NB4 (cell line): ENCODE results near the gene INHBA.

Experiments
- POLR2A ChIP-seq: IDR thresholded peaks from 2 replicates; pipeline ENCODE4 v1.6.1; 2011; ENCODE audit warnings: mild to moderate bottlenecking; ENCODE audit not compliant: insufficient read length; ENCODE audit errors: extremely low read depth
- TF ChIP-seq, protein P1 (sequence below): IDR thresholded peaks from one replicate; pipeline ENCODE4 v1.5.1; 2012; ENCODE audit warnings: low read depth, low read length

DNA sequence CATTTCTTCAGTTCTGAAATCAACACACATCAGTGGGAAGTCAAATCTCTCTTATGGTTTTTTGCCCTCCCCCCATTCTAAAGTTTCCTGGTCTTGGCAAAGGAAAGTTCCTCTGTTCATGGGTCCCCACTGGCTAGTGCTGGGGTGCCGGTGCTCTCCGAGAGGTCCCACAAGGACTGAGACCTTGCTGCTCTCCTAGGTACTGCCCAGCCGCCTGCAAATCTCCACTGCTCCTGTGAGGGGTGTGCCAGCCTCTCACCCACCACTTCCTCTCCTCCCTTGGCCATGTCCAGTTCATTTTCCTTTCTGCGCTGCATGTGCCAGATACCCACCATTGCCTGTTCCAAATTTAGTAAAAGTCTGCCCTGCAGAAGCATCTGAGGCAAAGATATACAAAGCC, 17.2 kb upstream of the INHBA start:
- TF ChIP-seq, protein P1, sequence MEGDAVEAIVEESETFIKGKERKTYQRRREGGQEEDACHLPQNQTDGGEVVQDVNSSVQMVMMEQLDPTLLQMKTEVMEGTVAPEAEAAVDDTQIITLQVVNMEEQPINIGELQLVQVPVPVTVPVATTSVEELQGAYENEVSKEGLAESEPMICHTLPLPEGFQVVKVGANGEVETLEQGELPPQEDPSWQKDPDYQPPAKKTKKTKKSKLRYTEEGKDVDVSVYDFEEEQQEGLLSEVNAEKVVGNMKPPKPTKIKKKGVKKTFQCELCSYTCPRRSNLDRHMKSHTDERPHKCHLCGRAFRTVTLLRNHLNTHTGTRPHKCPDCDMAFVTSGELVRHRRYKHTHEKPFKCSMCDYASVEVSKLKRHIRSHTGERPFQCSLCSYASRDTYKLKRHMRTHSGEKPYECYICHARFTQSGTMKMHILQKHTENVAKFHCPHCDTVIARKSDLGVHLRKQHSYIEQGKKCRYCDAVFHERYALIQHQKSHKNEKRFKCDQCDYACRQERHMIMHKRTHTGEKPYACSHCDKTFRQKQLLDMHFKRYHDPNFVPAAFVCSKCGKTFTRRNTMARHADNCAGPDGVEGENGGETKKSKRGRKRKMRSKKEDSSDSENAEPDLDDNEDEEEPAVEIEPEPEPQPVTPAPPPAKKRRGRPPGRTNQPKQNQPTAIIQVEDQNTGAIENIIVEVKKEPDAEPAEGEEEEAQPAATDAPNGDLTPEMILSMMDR = no peak
- TF ChIP-seq POLR2A = no peak
